K562 (cell line): ENCODE results near the gene MAP2. TPM values are rescaled to one million over a fixed set of nuclear protein-coding genes. Genes with fewer than 3 reads are reported as not detected.

Experiments used
- ATAC-seq: fragments of 200-7000 bp; cut with Tn5 transposase; 3 replicates; pipeline ENCODE4 v1.9.1; 2020; ENCODE audit warnings: moderate library complexity
- BruUV-seq: library from RNA; stranded (reverse); fragments of 400-500 nt; replicated peaks from 2 replicates; lab custom pipeline; 2021; lab: Mats Ljungman, UMichigan
- CTCF ChIA-PET: fragments of 300-600 bp; formaldehyde crosslinking; extraction: SDS; loops from one replicate; lab custom pipeline; 2021; ENCODE audit warnings: low intra/inter-chr PET ratio; lab: Yijun Ruan, JAX
- POLR2A ChIA-PET: fragments of 300-600, 350-650 bp; sonication (Branson Sonifier 250); formaldehyde crosslinking; extraction: SDS; loops from one replicate; lab custom pipeline; 2021; ENCODE audit warnings: antibody characterized with exemption, inconsistent platforms; lab: Yijun Ruan, JAX
- DNase-seq, 4 experiments: peaks; one replicate each; pipeline versions ENCODE4 v3.0.0 to v3.0.0-alpha.2; 2011 to 2018; ENCODE audit warnings: low spot score in 3 of 4, mixed read lengths in 3 of 4; ENCODE audit errors: extremely low read depth in 1 of 4
- FAIRE-seq: peaks from 2 replicates; lab custom pipeline; 2011; peaks lifted over from hg19 to GRCh38; lab: Jason Lieb, UNC
- H2AFZ ChIP-seq: 2 replicates; pipeline ENCODE4 v1.6.0; 2011; ENCODE audit warnings: low read depth, low read length, control low read depth, inconsistent platforms
- H3K27ac ChIP-seq: fragments of 200-600 bp; 3 replicates; pipeline ENCODE4 v1.8.0; 2011; ENCODE audit warnings: low read depth, mild to moderate bottlenecking, control low read depth, inconsistent platforms, low read length, moderate library complexity, mixed read lengths; ENCODE audit errors: extremely low read depth
- H3K27me3 ChIP-seq, 2 experiments: fragments of 300-600 bp in 1 of 2; 2 replicates in 1 of 2; 3 replicates in 1 of 2; pipeline versions ENCODE4 v1.6.0 to v1.8.0; 2011; ENCODE audit warnings: inconsistent platforms in 2 of 2, low read length in 2 of 2, mild to moderate bottlenecking in 1 of 2, mixed read lengths in 1 of 2, moderate library complexity in 1 of 2; ENCODE audit not compliant: control insufficient read depth in 2 of 2, insufficient read depth in 2 of 2
- H3K36me3 ChIP-seq: fragments of 300-600 bp; 3 replicates; pipeline ENCODE4 v1.8.0; 2011; ENCODE audit warnings: mild to moderate bottlenecking, low read length, inconsistent platforms; ENCODE audit not compliant: control insufficient read depth, insufficient read depth
- H3K4me1 ChIP-seq, 2 experiments: fragments of 200-600 bp in 1 of 2; replicated peaks in 1 of 2; 2 replicates in 1 of 2; 3 replicates in 1 of 2; pipeline versions ENCODE4 v1.5.1 to v1.8.0; 2011; ENCODE audit warnings: inconsistent platforms in 2 of 2, low read length in 2 of 2, mild to moderate bottlenecking in 1 of 2, mixed read lengths in 1 of 2, moderate library complexity in 1 of 2; ENCODE audit not compliant: control insufficient read depth in 2 of 2, insufficient read depth in 2 of 2
- H3K4me2 ChIP-seq: 2 replicates; pipeline ENCODE4 v1.6.1; 2011; ENCODE audit warnings: low read length, control low read depth, inconsistent platforms, mixed read lengths; ENCODE audit not compliant: insufficient read depth
- H3K4me3 ChIP-seq: fragments of 200-600 bp; sonication (generic), shearing (Covaris generic); 2 replicates; pipeline ENCODE4 v1.5.1; 2016; ENCODE audit warnings: control low read depth, inconsistent platforms
- H3K79me2 ChIP-seq: fragments of 200-600 bp; 3 replicates; pipeline ENCODE4 v1.8.0; 2011; ENCODE audit warnings: low read length, inconsistent platforms; ENCODE audit not compliant: control insufficient read depth, insufficient read depth
- H3K9ac ChIP-seq, 2 experiments: 2 replicates each; pipeline versions ENCODE4 v1.6.0 to v1.6.1; 2011; ENCODE audit warnings: low read depth in 2 of 2, low read length in 2 of 2, control low read depth in 1 of 2, inconsistent platforms in 1 of 2, mild to moderate bottlenecking in 1 of 2, mixed read lengths in 1 of 2; ENCODE audit not compliant: insufficient read depth in 1 of 2
- H3K9me1 ChIP-seq: one replicate; pipeline ENCODE4 v1.6.0; 2011; ENCODE audit warnings: inconsistent platforms, mild to moderate bottlenecking, low read length, moderate library complexity; ENCODE audit not compliant: control insufficient read depth, insufficient read depth
- H3K9me3 ChIP-seq: replicated peaks from 2 replicates; pipeline ENCODE4 v1.5.1; 2011; ENCODE audit warnings: low read depth, low read length, inconsistent platforms; ENCODE audit not compliant: control insufficient read depth, insufficient read depth
- H4K20me1 ChIP-seq: replicated peaks from 2 replicates; pipeline ENCODE4 v1.6.1; 2011; ENCODE audit warnings: low read length, inconsistent platforms, mixed read lengths; ENCODE audit not compliant: control insufficient read depth, insufficient read depth
- CBFA2T3 ChIP-seq: fragments of 450-650 bp; IDR thresholded peaks from 2 replicates; pipeline ENCODE4 v1.6.1; 2017
- CTBP1 ChIP-seq: fragments of 450-650 bp; IDR thresholded peaks from 2 replicates; pipeline ENCODE4 v1.6.1; 2016; ENCODE audit warnings: borderline replicate concordance
- HDAC1 ChIP-seq, 2 experiments: fragments of 450-650 bp; IDR thresholded peaks; 2 replicates each; pipeline ENCODE4 v1.6.1; 2016 to 2017; ENCODE audit warnings: inconsistent platforms in 1 of 2, mild to moderate bottlenecking in 1 of 2, moderate library complexity in 1 of 2
- MCM2 ChIP-seq: fragments of 450-650 bp; IDR thresholded peaks from 2 replicates; pipeline ENCODE4 v1.6.1; 2017; ENCODE audit warnings: low read depth, mild to moderate bottlenecking
- MED1 ChIP-seq: sonication (generic); formaldehyde crosslinking; IDR thresholded peaks from 2 replicates; pipeline ENCODE4 v1.8.1; 2023; ENCODE audit warnings: missing genetic modification reagents, borderline replicate concordance
- NRF1 ChIP-seq, 2 experiments: fragments of 450-650 bp; IDR thresholded peaks in 1 of 2; conservative IDR thresholded peaks in 1 of 2; 2 replicates each; pipeline ENCODE4 v1.6.1; 2014; ENCODE audit warnings: mild to moderate bottlenecking in 2 of 2
- POLR2A ChIP-seq: fragments of 450-650 bp; conservative IDR thresholded peaks from 2 replicates; pipeline ENCODE4 v1.6.1; 2016
- RAD51 ChIP-seq: fragments of 450-650 bp; IDR thresholded peaks from 2 replicates; pipeline ENCODE4 v1.7.1; 2016; ENCODE audit warnings: low read depth, mild to moderate bottlenecking, borderline replicate concordance
- TAF1 ChIP-seq: IDR thresholded peaks from 2 replicates; pipeline ENCODE4 v1.6.1; 2011; ENCODE audit warnings: mild to moderate bottlenecking, low read length, moderate library complexity; ENCODE audit not compliant: insufficient read depth, control insufficient read depth, severe bottlenecking; ENCODE audit errors: extremely low read depth
- TCF7L2 ChIP-seq: fragments of 150-350 bp; IDR thresholded peaks from 2 replicates; pipeline ENCODE4 v1.6.1; 2016; ENCODE audit warnings: low read depth, mild to moderate bottlenecking, low read length, moderate library complexity
- TOE1 ChIP-seq, 2 experiments: fragments of 450-650 bp in 1 of 2; sonication (generic) in 1 of 2; formaldehyde crosslinking in 1 of 2; IDR thresholded peaks; 2 replicates each; pipeline versions ENCODE4 v1.7.1 to v1.8.0; 2016 to 2022; ENCODE audit warnings: borderline replicate concordance in 2 of 2, mild to moderate bottlenecking in 2 of 2, antibody characterized with exemption in 1 of 2, inconsistent platforms in 1 of 2, low read depth in 1 of 2, missing genetic modification reagents in 1 of 2, moderate library complexity in 1 of 2
- ZBTB17 ChIP-seq: fragments of 450-650 bp; formaldehyde crosslinking; IDR thresholded peaks from 2 replicates; pipeline ENCODE4 v1.4.0; 2020; ENCODE audit warnings: mild to moderate bottlenecking
- ZNF12 ChIP-seq: sonication (generic); formaldehyde crosslinking; IDR thresholded peaks from 2 replicates; pipeline ENCODE4 v1.4.0; 2020; ENCODE audit warnings: mild to moderate bottlenecking, missing genetic modification reagents
- ZNF24 ChIP-seq: fragments of 450-650 bp; IDR thresholded peaks from 2 replicates; pipeline ENCODE4 v1.6.1; 2016
- ZNF384 ChIP-seq: IDR thresholded peaks from 2 replicates; pipeline ENCODE4 v1.6.1; 2012; ENCODE audit warnings: low read depth, low read length, improper control_type of control experiment
- WGBS: fragments of 100-300 bp; shearing (Covaris generic); methylation state at CpG from one replicate; pipeline ENCODE4 v1.1.6; 2016; ENCODE audit warnings: low coverage, mixed read lengths; ENCODE audit not compliant: insufficient coverage; ENCODE audit errors: missing lambda C conversion rate; 5-methylcytosine and 5-hydroxymethylcytosine counted together
- in situ Hi-C: fragments of 300-500 bp; cut with MboI; formaldehyde crosslinking; loops from 4 replicates; pipeline ENCODE4 v1.15.0; 2018; ENCODE audit warnings: inconsistent platforms, mixed read lengths
- intact Hi-C: fragments of 100-400 bp; cut with micrococcal nuclease; formaldehyde crosslinking; loops from 2 replicates; pipeline ENCODE4 v1.14.2; 2022
- polyA plus RNA-seq, 8 experiments: library from polyadenylated mRNA; depleted of rRNA in 4 of 8; stranded (reverse) in 5 of 8; unstranded in 3 of 8; fragments of >200 nt; fragmentation: Nextera tagmentation in 2 of 8; fragmentation: Illumina TruSeq in 1 of 8; extraction: Ambion mirVana in 2 of 8; extraction: Trizol in 1 of 8; gene quantifications; 2 replicates each; pipeline versions ENCODE4 v1.2.1 to v1.2.3, GENCODE V29; 2011 to 2014; ENCODE audit warnings: inconsistent platforms in 1 of 8, missing spikeins in 1 of 8
- total RNA-seq, 7 experiments: library from RNA; depleted of rRNA in 6 of 7; stranded (reverse); fragments of >200 nt in 6 of 7; fragmentation: Illumina TruSeq in 2 of 7; extraction: Trizol in 2 of 7; gene quantifications; 2 replicates each; pipeline versions ENCODE4 v1.2.1 to v1.2.3, GENCODE V29; 2011 to 2021; ENCODE audit warnings: low replicate concordance in 1 of 7
- TF ChIP-seq, protein P1 (sequence below): fragments of 450-650 bp; IDR thresholded peaks from 2 replicates; pipeline ENCODE4 v1.6.1; 2016; ENCODE audit warnings: antibody characterized with exemption
- TF ChIP-seq, protein P2 (sequence below): sonication (generic); formaldehyde crosslinking; IDR thresholded peaks from 2 replicates; pipeline ENCODE4 v1.5.0; 2020; ENCODE audit warnings: missing genetic modification reagents

Gene MAP2
- total and polyA plus RNA-seq, 9 of the 15 experiments (the other 6 are each of a cell fraction or from before 2014, with no cell fraction given), result 0.13 TPM; not detected in 8

DNA sequence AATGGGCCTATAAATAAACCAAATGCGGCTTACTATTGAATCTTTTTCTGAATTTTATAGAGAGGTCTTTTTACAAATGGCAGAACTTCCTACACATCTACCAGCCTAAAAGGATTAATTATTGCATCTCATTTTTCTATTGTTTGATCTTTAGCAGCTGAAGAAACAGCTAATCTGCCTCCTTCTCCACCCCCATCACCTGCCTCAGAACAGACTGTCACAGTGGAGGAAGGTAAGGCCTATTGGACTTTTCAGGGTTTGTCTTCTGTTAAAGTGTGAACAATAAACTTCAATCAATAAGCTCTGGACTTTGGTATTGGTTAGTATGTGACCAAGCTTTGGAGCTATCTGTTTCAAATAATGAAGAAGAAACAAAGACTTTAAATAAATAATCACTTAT, 256.7 kb downstream of the MAP2 start:
- no peaks in the 10 kb centered on the region for H3K9me3 ChIP-seq
- H3K27ac ChIP-seq, result no peak overlapping the region
- H3K4me2 ChIP-seq, result no peak overlapping the region
- no TSS peak for BruUV-seq
- ChIA-PET CTCF (no interaction called here), POLR2A (no interaction called here)
- FAIRE-seq, result no peak
- ATAC-seq, result no peak
- in situ Hi-C loops, result no loop called here
- H2AFZ ChIP-seq, result no peak overlapping the region
- WGBS, result 0% methylated on average over 1 of the region's 1 CpG
- no peak overlapping the region for H3K9ac ChIP-seq
- TF ChIP-seq CBFA2T3 (no peak), CTBP1 (no peak), ZNF384 (no peak), HDAC1 (IDR thresholded peaks at IDR 0.05) (no peak), ZNF24 (no peak)
- H3K36me3 ChIP-seq, result no peaks in the 10 kb centered on the region
- no peaks in the 10 kb centered on the region for H3K9me1 ChIP-seq
- no peaks in the 10 kb centered on the region for H4K20me1 ChIP-seq
- intact Hi-C loops, result no loop called here
- H3K4me1 ChIP-seq, result no peaks in the 10 kb centered on the region
- DNase-seq, result no peak
- no peak overlapping the region for H3K4me3 ChIP-seq
- no peaks in the 10 kb centered on the region for H3K27me3 ChIP-seq
- no peaks in the 10 kb centered on the region for H3K79me2 ChIP-seq

DNA sequence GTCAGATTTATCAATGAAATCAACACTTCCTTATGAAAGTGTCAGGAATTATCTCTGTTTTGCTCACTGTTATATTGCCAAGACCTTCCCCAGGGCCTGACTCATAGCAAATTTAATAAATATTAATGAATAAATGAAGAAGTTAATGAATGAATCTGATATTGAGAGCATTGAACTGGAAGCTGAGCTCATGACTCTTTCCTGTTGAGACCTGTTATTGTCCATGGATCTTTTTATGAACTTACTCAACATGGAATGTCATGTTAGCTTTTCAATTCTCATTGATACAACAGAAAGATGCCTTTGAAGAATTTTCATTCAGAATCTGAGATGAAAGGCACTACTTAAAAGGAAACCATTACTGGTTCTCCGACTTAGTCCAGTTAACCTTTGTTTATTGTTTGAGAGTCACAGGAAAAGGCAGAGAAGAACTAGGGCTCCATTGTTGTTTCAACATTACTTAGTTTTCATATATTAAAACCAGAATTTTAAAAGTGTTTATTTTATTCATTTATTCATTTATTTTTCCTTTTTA, 257.4 kb downstream of the MAP2 start:
- no peaks in the 10 kb centered on the region for H3K9me3 ChIP-seq
- intact Hi-C loops (no loop called here), in situ Hi-C loops (no loop called here)
- no peak overlapping the region for H2AFZ ChIP-seq
- FAIRE-seq (no peak), ATAC-seq (no peak), DNase-seq (no peak)
- no peaks in the 10 kb centered on the region for H4K20me1 ChIP-seq
- ChIA-PET POLR2A (no interaction called here), CTCF (no interaction called here)
- H3K4me3 ChIP-seq, result no peak overlapping the region
- no peaks in the 10 kb centered on the region for H3K27me3 ChIP-seq
- H3K27ac ChIP-seq, result no peak overlapping the region
- no peak overlapping the region for H3K9ac ChIP-seq
- H3K79me2 ChIP-seq, result no peaks in the 10 kb centered on the region
- no peak overlapping the region for H3K4me2 ChIP-seq
- H3K4me1 ChIP-seq, result no peaks in the 10 kb centered on the region
- no peaks in the 10 kb centered on the region for H3K36me3 ChIP-seq
- 8% methylated on average over 1 of the region's 1 CpG for WGBS
- H3K9me1 ChIP-seq, result no peaks in the 10 kb centered on the region
- BruUV-seq, result no TSS peak
- TF ChIP-seq, protein P1, sequence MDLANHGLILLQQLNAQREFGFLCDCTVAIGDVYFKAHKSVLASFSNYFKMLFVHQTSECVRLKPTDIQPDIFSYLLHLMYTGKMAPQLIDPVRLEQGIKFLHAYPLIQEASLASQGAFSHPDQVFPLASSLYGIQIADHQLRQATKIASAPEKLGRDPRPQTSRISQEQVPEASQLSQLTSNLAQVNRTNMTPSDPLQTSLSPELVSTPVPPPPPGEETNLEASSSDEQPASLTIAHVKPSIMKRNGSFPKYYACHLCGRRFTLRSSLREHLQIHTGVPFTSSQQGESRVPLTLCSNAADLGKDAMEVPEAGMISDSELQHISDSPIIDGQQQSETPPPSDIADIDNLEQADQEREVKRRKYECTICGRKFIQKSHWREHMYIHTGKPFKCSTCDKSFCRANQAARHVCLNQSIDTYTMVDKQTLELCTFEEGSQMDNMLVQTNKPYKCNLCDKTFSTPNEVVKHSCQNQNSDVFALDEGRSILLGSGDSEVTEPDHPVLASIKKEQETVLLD, result no peak
- TF ChIP-seq ZNF12 (CRISPR knock-in tag) (no peak), TOE1 (IDR thresholded peaks at IDR 0.05; ENCODE audit: borderline replicate concordance) (no peak), TOE1 (CRISPR knock-in tag; IDR thresholded peaks at IDR 0.05; ENCODE audit: borderline replicate concordance, low read depth) (no peak), NRF1 (conservative IDR thresholded peaks at IDR 0.05 in 1 of 2, IDR thresholded peaks at IDR 0.05 in 1 of 2) (no peak), RAD51 (no peak), POLR2A (no peak), MED1 (no peak), TCF7L2 (no peak), ZBTB17 (CRISPR knock-in tag) (no peak), TAF1 (no peak), MCM2 (no peak)
- TF ChIP-seq, protein P2, sequence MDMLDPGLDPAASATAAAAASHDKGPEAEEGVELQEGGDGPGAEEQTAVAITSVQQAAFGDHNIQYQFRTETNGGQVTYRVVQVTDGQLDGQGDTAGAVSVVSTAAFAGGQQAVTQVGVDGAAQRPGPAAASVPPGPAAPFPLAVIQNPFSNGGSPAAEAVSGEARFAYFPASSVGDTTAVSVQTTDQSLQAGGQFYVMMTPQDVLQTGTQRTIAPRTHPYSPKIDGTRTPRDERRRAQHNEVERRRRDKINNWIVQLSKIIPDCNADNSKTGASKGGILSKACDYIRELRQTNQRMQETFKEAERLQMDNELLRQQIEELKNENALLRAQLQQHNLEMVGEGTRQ (CRISPR knock-in tag), result no peak
